ENCODE measurements around the gene PLCH1.
A peak's percentile ranks its signal among the peaks of the same experiment; 100 is the strongest.

Gene PLCH1

GRCh38 chr3:155745795-155746550 lies 1.1 kb upstream of the PLCH1 start:
- no peak for FAIRE-seq

DNA sequence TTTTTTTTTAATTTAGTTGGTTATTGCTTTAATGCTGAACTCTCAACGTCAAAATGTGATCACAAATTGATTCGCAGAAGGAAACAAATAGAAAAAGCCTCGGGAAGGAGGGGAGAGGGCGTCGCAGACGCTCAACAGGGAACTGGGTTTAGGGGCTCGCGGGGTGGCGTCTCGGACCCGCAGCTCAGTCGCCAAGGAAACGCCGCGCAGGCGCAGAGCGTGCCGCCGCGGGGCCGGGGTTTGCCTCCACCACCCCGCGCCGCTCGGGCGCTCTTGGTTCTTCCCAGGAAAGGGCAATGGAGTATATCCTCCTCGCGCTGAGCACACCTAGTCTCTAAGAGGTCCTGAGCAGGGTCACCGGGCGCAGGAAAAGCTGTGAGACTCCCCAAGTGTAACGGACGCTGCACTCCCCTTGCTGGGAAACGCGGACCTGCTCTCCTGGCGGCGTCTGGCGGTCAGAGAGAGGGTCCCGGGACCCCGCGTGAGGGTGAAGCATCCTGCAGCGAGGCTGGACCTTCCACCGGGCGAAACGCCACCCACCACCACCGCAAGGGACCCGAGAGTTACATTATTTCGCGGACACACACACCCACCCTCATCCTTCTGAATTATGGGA lies 753 bp downstream of the PLCH1 start:
- FAIRE-seq (no peak), DNase-seq (ENCODE audit: extremely low spot score, insufficient read length, low read depth) (peak; percentile 46)

More at GRCh38 chr3:155745795-155746550, 1.1 kb upstream of the PLCH1 start:
- DNase-seq (ENCODE audit: extremely low spot score, insufficient read length, low read depth) = no peak

- FAIRE-seq (no peak), DNase-seq (ENCODE audit: extremely low spot score, insufficient read length, low read depth) (no peak)
These were observed 1.3 kb downstream of the PLCH1 start for GRCh38 chr3:155743606-155744005.

DNA sequence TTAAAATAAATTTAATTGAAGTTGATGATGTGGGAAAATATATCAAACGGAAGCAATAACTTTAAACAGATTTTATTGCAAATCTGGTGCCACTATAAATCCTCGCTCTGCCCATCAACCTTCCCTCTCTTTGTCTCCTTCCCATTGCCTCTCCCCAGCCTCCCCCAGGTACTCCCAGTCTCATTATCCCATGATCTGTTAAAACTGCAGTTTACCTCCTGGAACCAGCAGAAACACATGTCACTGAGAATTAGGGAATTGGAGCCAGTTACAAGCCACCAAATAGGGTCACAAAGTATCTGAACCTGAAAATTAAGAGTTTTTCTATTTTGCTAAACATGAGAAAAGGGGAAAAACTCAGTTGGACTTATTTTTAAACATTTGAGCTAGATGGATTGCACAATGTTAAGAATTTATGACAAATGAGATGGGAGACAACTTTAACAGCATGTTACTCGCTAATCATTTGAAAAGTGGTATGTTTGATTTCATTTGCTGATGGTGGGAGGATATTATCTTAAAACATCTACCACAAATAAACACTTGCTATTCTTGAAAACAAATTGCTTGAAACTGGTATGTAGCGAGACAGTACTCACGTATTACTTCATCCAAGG lies 2.4 kb downstream of the PLCH1 start:
- FAIRE-seq = no peak
- DNase-seq (ENCODE audit: extremely low spot score, insufficient read length, low read depth) = no peak

- FAIRE-seq (no peak), DNase-seq (ENCODE audit: extremely low spot score, insufficient read length, low read depth) (no peak)
These were observed 3.3 kb downstream of the PLCH1 start for GRCh38 chr3:155741603-155742002.

DNA sequence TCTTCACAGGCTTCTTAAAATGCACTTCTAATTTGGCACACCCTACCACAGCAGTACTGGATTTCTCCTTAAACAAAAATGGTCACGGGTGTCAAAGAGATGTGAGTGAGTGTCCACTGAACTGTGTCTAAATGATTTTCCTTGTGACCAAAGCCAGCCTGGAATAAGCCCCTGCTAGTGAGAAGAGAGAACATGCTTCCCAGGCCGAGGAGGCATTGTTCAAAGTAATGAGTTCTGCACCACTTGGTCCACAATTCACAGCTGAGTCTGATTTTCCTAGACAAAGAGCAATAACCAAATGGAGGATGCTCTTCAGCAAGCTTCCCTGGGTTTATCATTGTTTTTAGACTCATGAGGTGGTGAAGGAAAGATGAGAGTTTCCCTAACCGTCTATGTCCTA lies 3.8 kb downstream of the PLCH1 start:
- FAIRE-seq = no peak
- DNase-seq (ENCODE audit: extremely low spot score, insufficient read length, low read depth) = no peak

- no peak for DNase-seq (ENCODE audit: extremely low spot score, insufficient read length, low read depth)
- FAIRE-seq = no peak
These were observed 5.7 kb downstream of the PLCH1 start for GRCh38 chr3:155739154-155739553.

DNA sequence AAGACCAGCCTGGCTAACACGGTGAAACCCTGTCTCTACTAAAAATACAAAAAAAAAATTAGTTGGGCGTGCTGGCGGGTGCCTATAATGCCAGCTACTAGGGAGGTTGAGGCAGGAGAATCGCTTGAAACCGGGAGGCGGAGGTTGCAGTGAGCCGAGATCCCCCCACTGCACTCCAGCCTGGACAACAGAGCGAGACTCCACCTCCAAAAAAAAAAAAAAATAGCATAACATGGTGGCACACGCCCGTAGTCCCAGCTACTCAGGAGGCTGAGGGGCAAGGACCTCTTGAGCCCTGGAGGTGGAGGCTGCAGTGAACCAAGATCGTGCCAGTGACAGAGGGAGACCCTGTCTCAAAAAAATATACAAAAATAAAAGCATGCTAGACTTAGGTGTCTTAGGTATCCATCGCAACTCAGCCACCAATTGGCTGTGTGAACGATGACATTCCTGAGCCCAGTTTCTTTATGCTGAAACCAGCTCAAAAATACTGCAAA lies 6.2 kb downstream of the PLCH1 start:
- FAIRE-seq (no peak), DNase-seq (ENCODE audit: extremely low spot score, insufficient read length, low read depth) (no peak)

DNA sequence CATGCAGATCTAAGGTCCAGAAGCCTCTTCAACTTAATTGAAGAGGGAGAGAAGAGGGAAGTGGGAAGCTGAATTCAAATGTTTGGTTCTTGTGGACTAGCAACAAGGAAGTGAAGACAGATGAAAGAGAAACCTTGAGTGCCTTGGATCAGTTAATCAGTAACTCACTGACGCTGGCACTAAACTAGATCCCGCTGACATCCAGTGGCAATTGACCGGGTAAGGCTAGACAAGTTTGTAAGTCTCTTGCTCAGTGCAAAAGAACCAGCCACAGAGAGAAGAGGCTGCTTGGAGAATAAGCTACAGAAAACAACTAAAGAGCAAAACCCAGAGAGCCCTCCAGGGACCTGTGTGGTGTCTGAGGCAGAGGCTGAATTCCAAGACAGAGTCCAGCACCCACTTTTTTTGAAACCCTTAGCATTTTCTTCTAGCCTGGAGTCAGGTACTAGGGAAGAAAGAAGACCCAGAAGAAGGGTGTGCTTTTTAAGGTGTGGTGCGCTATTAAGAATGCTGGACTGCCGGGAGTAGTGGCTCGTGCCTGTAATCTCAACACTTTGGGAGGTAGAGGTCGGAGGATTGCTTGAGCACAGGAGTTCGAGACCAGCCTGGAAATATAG lies 6.9 kb downstream of the PLCH1 start:
- peak; percentile 84 for FAIRE-seq
- no peak for DNase-seq (ENCODE audit: extremely low spot score, insufficient read length, low read depth)

- FAIRE-seq (no peak), DNase-seq (ENCODE audit: extremely low spot score, insufficient read length, low read depth) (no peak)
These were observed 8.5 kb downstream of the PLCH1 start for GRCh38 chr3:155736381-155736780.

- no peak for FAIRE-seq
- DNase-seq (ENCODE audit: extremely low spot score, insufficient read length, low read depth) = no peak
These were observed 14.0 kb downstream of the PLCH1 start for GRCh38 chr3:155730843-155731242.

DNA sequence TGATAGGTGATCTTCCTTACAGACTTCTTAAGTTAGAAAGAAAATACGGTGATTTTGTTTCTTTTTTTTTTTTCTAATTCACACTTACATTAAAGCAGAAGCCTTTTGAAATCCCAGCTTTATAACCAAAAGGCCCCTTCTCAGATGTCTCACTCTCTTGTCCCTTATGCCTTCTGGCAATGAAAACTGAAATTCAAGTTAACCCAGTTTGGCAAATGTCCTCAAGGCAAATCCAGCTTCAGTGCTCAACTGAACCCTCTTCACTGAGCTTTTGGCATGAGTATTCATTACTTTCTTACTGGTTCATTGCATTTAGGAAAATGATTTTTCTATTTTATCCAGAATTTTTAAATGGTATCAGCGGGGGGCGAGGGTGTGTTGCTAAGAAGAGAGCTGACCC lies 17.0 kb downstream of the PLCH1 start:
- no peak for DNase-seq (ENCODE audit: extremely low spot score, insufficient read length, low read depth)
- FAIRE-seq = no peak

- FAIRE-seq (no peak), DNase-seq (ENCODE audit: extremely low spot score, insufficient read length, low read depth) (no peak)
These were observed 30.6 kb downstream of the PLCH1 start for GRCh38 chr3:155714295-155714718.

- DNase-seq (ENCODE audit: extremely low spot score, insufficient read length, low read depth) = no peak
- peak; percentile 55 for FAIRE-seq
These were observed 32.9 kb downstream of the PLCH1 start for GRCh38 chr3:155712008-155712407.

GRCh38 chr3:155704771-155705559 lies 39.9 kb downstream of the PLCH1 start:
- DNase-seq (ENCODE audit: extremely low spot score, insufficient read length, low read depth) (no peak), FAIRE-seq (no peak)

DNA sequence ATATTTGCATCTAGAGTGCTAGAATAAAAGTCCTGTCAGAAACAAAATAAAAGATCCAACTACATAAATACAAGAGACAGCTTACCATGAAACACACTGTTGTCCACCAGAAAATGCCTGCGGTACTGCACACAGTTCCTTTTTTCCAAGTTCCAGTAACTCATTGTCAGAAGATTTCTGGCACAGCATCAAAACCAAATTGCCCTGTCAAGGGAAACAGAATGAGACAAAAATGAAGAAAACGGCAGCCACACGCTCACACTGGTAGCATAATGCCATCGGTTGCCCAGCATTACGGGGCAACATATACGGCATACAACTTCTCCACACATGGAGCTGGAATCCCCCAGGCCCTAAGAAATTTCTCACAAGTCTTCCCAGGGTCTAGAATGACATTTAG lies 40.8 kb downstream of the PLCH1 start:
- FAIRE-seq = no peak
- DNase-seq (ENCODE audit: extremely low spot score, insufficient read length, low read depth) = no peak

DNA sequence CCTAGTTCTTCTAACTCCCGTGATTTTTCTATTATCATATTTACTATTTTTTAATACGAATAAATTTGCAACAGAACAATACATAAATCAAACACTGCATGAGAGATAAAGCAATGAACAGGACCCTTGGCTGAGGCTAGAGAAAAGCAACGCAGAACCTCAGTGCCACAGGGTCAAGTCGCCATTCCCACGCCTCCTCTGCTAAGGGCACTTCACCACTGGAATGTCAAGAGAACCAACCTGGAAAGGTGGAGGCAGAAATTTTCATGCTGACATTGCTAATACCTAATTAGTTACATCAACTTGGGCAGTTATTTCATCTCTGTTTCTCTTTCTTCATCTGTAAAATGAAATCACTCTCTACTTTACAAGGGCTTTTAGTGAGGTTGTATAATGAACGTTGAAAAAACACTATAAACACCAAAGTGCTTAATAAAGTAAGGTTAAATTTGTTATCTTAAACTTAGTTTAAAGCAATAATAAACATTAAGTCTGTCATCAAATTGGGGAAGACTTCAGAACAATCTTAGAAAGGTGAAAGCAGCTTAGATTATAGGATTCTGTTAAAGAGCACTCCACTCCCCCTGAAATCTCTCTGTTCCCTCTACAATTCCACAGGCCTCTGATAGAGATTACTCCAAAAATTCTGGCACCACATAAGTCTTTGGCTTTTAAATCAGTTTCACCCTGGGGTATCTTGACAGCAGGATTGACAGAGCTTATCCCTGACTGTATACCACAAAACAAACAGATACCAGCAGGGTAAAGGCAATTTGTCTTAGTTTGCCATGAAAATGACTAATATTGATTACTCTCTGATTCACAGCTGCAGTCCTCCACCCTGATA lies 41.9 kb downstream of the PLCH1 start:
- DNase-seq (ENCODE audit: extremely low spot score, insufficient read length, low read depth) = no peak
- FAIRE-seq = no peak

GRCh38 chr3:155701882-155702465 lies 42.9 kb downstream of the PLCH1 start:
- no peak for DNase-seq (ENCODE audit: extremely low spot score, insufficient read length, low read depth)
- FAIRE-seq = peak; percentile 78

GRCh38 chr3:155697542-155697941 lies 47.3 kb downstream of the PLCH1 start:
- DNase-seq (ENCODE audit: extremely low spot score, insufficient read length, low read depth) (no peak), FAIRE-seq (no peak)

Data from GM18507 (cell line).